HepG2 (cell line): ENCODE results near the gene IQSEC1. TPM values are rescaled to one million over a fixed set of nuclear protein-coding genes. Genes with fewer than 3 reads are reported as not detected.

Experiments
- ATAC-seq: fragments of 200-7000 bp; cut with Tn5 transposase; 3 replicates; pipeline ENCODE4 v1.9.1; 2020; ENCODE audit warnings: mild to moderate bottlenecking, moderate library complexity
- BruUV-seq: library from RNA; stranded (reverse); fragments of 400-500 nt; replicated peaks from 2 replicates; lab custom pipeline; 2021; lab: Mats Ljungman, UMichigan
- CTCF ChIA-PET: fragments of 300-600 bp; formaldehyde crosslinking; extraction: SDS; loops from one replicate; lab custom pipeline; 2021; ENCODE audit warnings: low total read pairs, inconsistent platforms, low intra/inter-chr PET ratio; lab: Yijun Ruan, JAX
- POLR2A ChIA-PET: fragments of 350-600 bp; sonication (Branson Sonifier 250); formaldehyde crosslinking; loops from one replicate; lab custom pipeline; 2020; ENCODE audit warnings: antibody characterized with exemption, inconsistent platforms; lab: Yijun Ruan, JAX
- DNase-seq: peaks from one replicate; pipeline ENCODE4 v3.0.0-alpha.2; 2015; ENCODE audit warnings: low spot score
- FAIRE-seq: peaks from 3 replicates; lab custom pipeline; 2011; peaks lifted over from hg19 to GRCh38; lab: Jason Lieb, UNC
- H2AFZ ChIP-seq: one replicate; pipeline ENCODE4 v1.6.1; 2011; ENCODE audit warnings: low read length, inconsistent platforms
- H3K27ac ChIP-seq: fragments of 300-600 bp; 3 replicates; pipeline ENCODE4 v1.8.0; 2011; ENCODE audit warnings: mixed run types, mild to moderate bottlenecking, mixed read lengths, low read length, inconsistent platforms; ENCODE audit not compliant: insufficient read depth; ENCODE audit errors: extremely low read length
- H3K27me3 ChIP-seq, 2 experiments: fragments of 200-600 bp in 1 of 2; 2 replicates in 1 of 2; 3 replicates in 1 of 2; pipeline versions ENCODE4 v1.6.0 to v1.8.0; 2011; ENCODE audit warnings: low read length in 2 of 2, mild to moderate bottlenecking in 2 of 2, moderate library complexity in 2 of 2, inconsistent platforms in 1 of 2; ENCODE audit not compliant: insufficient read depth in 2 of 2, control insufficient read depth in 1 of 2
- H3K36me3 ChIP-seq, 2 experiments: fragments of 200-600 bp in 1 of 2; replicated peaks in 1 of 2; 2 replicates in 1 of 2; 3 replicates in 1 of 2; pipeline versions ENCODE4 v1.5.1 to v1.8.0; 2011; ENCODE audit warnings: low read length in 2 of 2, inconsistent platforms in 1 of 2; ENCODE audit not compliant: insufficient read depth in 2 of 2, control insufficient read depth in 1 of 2
- H3K4me1 ChIP-seq: 2 replicates; pipeline ENCODE4 v1.5.1; 2012; ENCODE audit warnings: low read length, inconsistent platforms; ENCODE audit not compliant: insufficient read depth
- H3K4me2 ChIP-seq: 2 replicates; pipeline ENCODE4 v1.6.0; 2011; ENCODE audit warnings: low read depth, low read length, inconsistent platforms
- H3K4me3 ChIP-seq, 3 experiments: fragments of 200-600 bp in 1 of 3; sonication (generic), shearing (Covaris generic) in 1 of 3; replicated peaks in 1 of 3; 2 replicates each; pipeline ENCODE4 v1.5.1; 2011 to 2016; ENCODE audit warnings: low read length in 3 of 3, inconsistent platforms in 2 of 3, low read depth in 2 of 3, mild to moderate bottlenecking in 2 of 3, control low read depth in 1 of 3, mixed read lengths in 1 of 3; ENCODE audit not compliant: insufficient read depth in 1 of 3
- H3K79me2 ChIP-seq: one replicate; pipeline ENCODE4 v1.6.1; 2011; ENCODE audit warnings: low read length, inconsistent platforms; ENCODE audit not compliant: insufficient read depth
- H3K9ac ChIP-seq: 2 replicates; pipeline ENCODE4 v1.6.0; 2011; ENCODE audit warnings: mild to moderate bottlenecking, low read depth, low read length, inconsistent platforms; ENCODE audit not compliant: insufficient read depth
- H3K9me3 ChIP-seq: 2 replicates; pipeline ENCODE4 v1.5.1; 2012; ENCODE audit warnings: mild to moderate bottlenecking, low read length
- H4K20me1 ChIP-seq: 2 replicates; pipeline ENCODE4 v1.6.0; 2011; ENCODE audit warnings: inconsistent platforms, mild to moderate bottlenecking, low read length, moderate library complexity; ENCODE audit not compliant: insufficient read depth
- CAMTA2 ChIP-seq: sonication (generic); formaldehyde crosslinking; IDR thresholded peaks from 2 replicates; pipeline ENCODE4 v1.4.0; 2020; ENCODE audit warnings: mild to moderate bottlenecking, missing genetic modification reagents, borderline replicate concordance
- CBFB ChIP-seq: sonication (generic); formaldehyde crosslinking; IDR thresholded peaks from 2 replicates; pipeline ENCODE4 v1.4.0; 2020; ENCODE audit warnings: missing genetic modification reagents
- EP300 ChIP-seq, 3 experiments: sonication (generic) in 1 of 3; formaldehyde crosslinking in 1 of 3; IDR thresholded peaks; 2 replicates each; pipeline versions ENCODE4 v1.5.1 to v1.6.1; 2011 to 2020; ENCODE audit warnings: low read depth in 2 of 3, low read length in 2 of 3, borderline replicate concordance in 1 of 3, improper control_type of control experiment in 1 of 3, mild to moderate bottlenecking in 1 of 3, missing genetic modification reagents in 1 of 3, moderate library complexity in 1 of 3
- FOXA1 ChIP-seq, 2 experiments: fragments of 450-650 bp in 1 of 2; sonication (generic) in 1 of 2; formaldehyde crosslinking in 1 of 2; IDR thresholded peaks; 2 replicates each; pipeline versions ENCODE4 v1.4.0 to v1.6.1; 2016 to 2020; ENCODE audit warnings: missing genetic modification reagents in 1 of 2
- FOXA3 ChIP-seq: IDR thresholded peaks from 2 replicates; pipeline ENCODE4 v1.6.1; 2016; ENCODE audit warnings: missing genetic modification reagents, missing compliant biosample characterization
- PAXIP1 ChIP-seq: sonication (generic); formaldehyde crosslinking; conservative IDR thresholded peaks from 2 replicates; pipeline ENCODE4 v1.4.0; 2020; ENCODE audit warnings: mild to moderate bottlenecking, missing genetic modification reagents, moderate library complexity
- POGK ChIP-seq: sonication (generic); formaldehyde crosslinking; conservative IDR thresholded peaks from 2 replicates; pipeline ENCODE4 v1.8.0; 2022; ENCODE audit warnings: mild to moderate bottlenecking, moderate library complexity, missing genetic modification reagents
- SOX6 ChIP-seq, 2 experiments: fragments of 450-650 bp in 1 of 2; sonication (generic) in 1 of 2; formaldehyde crosslinking in 1 of 2; IDR thresholded peaks; 2 replicates each; pipeline versions ENCODE4 v1.4.0 to v1.6.1; 2017 to 2020; ENCODE audit warnings: antibody characterized with exemption in 1 of 2, mild to moderate bottlenecking in 1 of 2, missing genetic modification reagents in 1 of 2
- ZFP90 ChIP-seq: sonication (generic); formaldehyde crosslinking; IDR thresholded peaks from 2 replicates; pipeline ENCODE4 v1.8.0; 2022; ENCODE audit warnings: missing genetic modification reagents, mild to moderate bottlenecking, inconsistent platforms, borderline replicate concordance
- ZNF282 ChIP-seq: fragments of 450-650 bp; IDR thresholded peaks from 2 replicates; pipeline ENCODE4 v1.6.1; 2018; ENCODE audit not compliant: partially characterized antibody
- ZNF33B ChIP-seq: sonication (generic); formaldehyde crosslinking; IDR thresholded peaks from 2 replicates; pipeline ENCODE4 v1.5.1; 2020; ENCODE audit warnings: mild to moderate bottlenecking, missing genetic modification reagents
- ZNF558 ChIP-seq: sonication (generic); formaldehyde crosslinking; IDR thresholded peaks from 2 replicates; pipeline ENCODE4 v1.9.0; 2022; ENCODE audit warnings: mild to moderate bottlenecking, missing genetic modification reagents, borderline replicate concordance
- ZNF567 ChIP-seq: sonication (generic); formaldehyde crosslinking; IDR thresholded peaks from 2 replicates; pipeline ENCODE4 v1.8.1; 2023; ENCODE audit warnings: mild to moderate bottlenecking, missing genetic modification reagents, borderline replicate concordance
- ZNF616 ChIP-seq: sonication (generic); formaldehyde crosslinking; IDR thresholded peaks from 2 replicates; pipeline ENCODE4 v1.5.0; 2020; ENCODE audit warnings: low read depth, mild to moderate bottlenecking, missing genetic modification reagents
- whole genome bisulfite sequencing: methylation state at CpG from one replicate; pipeline ENCODE4 v1.1.6; 2017; ENCODE audit warnings: low lambda C conversion rate; 5-methylcytosine and 5-hydroxymethylcytosine counted together
- in situ Hi-C: cut with HindIII; loops from 2 replicates; pipeline ENCODE4 v1.10.0; 2017; ENCODE audit warnings: low pct_unique_long_range_greater_than_20kb; ENCODE audit not compliant: extremely low pct_ligation_motif_present
- intact Hi-C: fragments of 100-400 bp; cut with micrococcal nuclease; formaldehyde crosslinking; loops from one replicate; pipeline ENCODE4 v1.10.0; 2022; ENCODE audit not compliant: unreplicated experiment
- polyA plus RNA-seq, 8 experiments: library from polyadenylated mRNA; depleted of rRNA in 3 of 8; stranded (reverse) in 7 of 8; unstranded in 1 of 8; fragments of >200 nt; fragmentation: Illumina TruSeq in 4 of 8; extraction: Trizol in 4 of 8; gene quantifications; 2 replicates each; pipeline versions ENCODE4 v1.2.1 to v1.2.3, GENCODE V29; 2011 to 2016; ENCODE audit warnings: low read depth in 4 of 8, missing spikeins in 1 of 8, mixed read lengths in 1 of 8; ENCODE audit not compliant: insufficient read depth in 1 of 8
- total RNA-seq, 5 experiments: library from RNA; depleted of rRNA; stranded (reverse); fragments of >200 nt; fragmentation: Illumina TruSeq; extraction: Trizol; gene quantifications; 2 replicates each; pipeline ENCODE4 v1.2.3, GENCODE V29; 2016; ENCODE audit warnings: low read depth in 1 of 5

The IQSEC1 gene
- total and polyA plus RNA-seq, 2 of the 13 experiments (the other 11 are each of a cell fraction or from before 2014, with no cell fraction given): 17.4 to 20.2 TPM

GRCh38 chr3:13051581-13051980 is 21.6 kb downstream of the IQSEC1 start:
- H3K27ac ChIP-seq: no peak overlapping the region
- no peak overlapping the region for H3K9ac ChIP-seq
- POLR2A ChIA-PET: no interaction called here
- TF ChIP-seq EP300 (IDR thresholded peaks at IDR 0.05; ENCODE audit: low read depth in 2 of 2, low read length in 2 of 2): no peak
- TF ChIP-seq EP300 (CRISPR knock-in tag; IDR thresholded peaks at IDR 0.05; ENCODE audit: borderline replicate concordance): no peak
- no peak for TF ChIP-seq FOXA3 (CRISPR knock-in tag)
- TF ChIP-seq ZNF616 (CRISPR knock-in tag): no peak
- TF ChIP-seq POGK: no peak
- no peak for TF ChIP-seq CAMTA2 (CRISPR knock-in tag)
- TF ChIP-seq ZNF558 (CRISPR knock-in tag): no peak
- TF ChIP-seq ZNF282: no peak
- no peak for TF ChIP-seq ZNF567 (CRISPR knock-in tag)
- TF ChIP-seq SOX6 (IDR thresholded peaks at IDR 0.05): no peak
- no peak for TF ChIP-seq SOX6 (CRISPR knock-in tag; IDR thresholded peaks at IDR 0.05)
- no peak for TF ChIP-seq FOXA1 (IDR thresholded peaks at IDR 0.05)
- no peak for TF ChIP-seq FOXA1 (CRISPR knock-in tag; IDR thresholded peaks at IDR 0.05)
- no peak for TF ChIP-seq CBFB (CRISPR knock-in tag)
- TF ChIP-seq ZFP90 (CRISPR knock-in tag): no peak
- TF ChIP-seq PAXIP1 (CRISPR knock-in tag): no peak
- TF ChIP-seq ZNF33B (CRISPR knock-in tag): no peak
- TF ChIP-seq, all 625 proteins: peak for 0
- Histone ChIP-seq H3K27me3 (no peaks in the 10 kb centered on the region), H3K9me3 (no peaks in the 10 kb centered on the region), H3K36me3 (no peaks in the 10 kb centered on the region), H2AFZ (no peak overlapping the region), H4K20me1 (no peaks in the 10 kb centered on the region; the same call in 1 of the 2 replicates), H3K79me2 (no peaks in the 10 kb centered on the region), H3K4me2 (no peak overlapping the region), H3K4me3 (no peak overlapping the region), H3K4me1 (peaks cover 14% of the 10 kb centered on the region)
- intact Hi-C loops (no loop called here), in situ Hi-C loops (no loop called here)
- WGBS: 96% methylated on average over 6 of the region's 6 CpGs
- DNase-seq (no peak), ATAC-seq (no peak), FAIRE-seq (no peak)
- no TSS peak for BruUV-seq
- CTCF ChIA-PET: no interaction called here
